ENCODE measurements around the gene POLR2F.
"Not testable (repeated sequence)": the region's sequence is repeated elsewhere in the genome, so short reads cannot be mapped to it uniquely, and the experiment has no call there.

The POLR2F gene

DNA sequence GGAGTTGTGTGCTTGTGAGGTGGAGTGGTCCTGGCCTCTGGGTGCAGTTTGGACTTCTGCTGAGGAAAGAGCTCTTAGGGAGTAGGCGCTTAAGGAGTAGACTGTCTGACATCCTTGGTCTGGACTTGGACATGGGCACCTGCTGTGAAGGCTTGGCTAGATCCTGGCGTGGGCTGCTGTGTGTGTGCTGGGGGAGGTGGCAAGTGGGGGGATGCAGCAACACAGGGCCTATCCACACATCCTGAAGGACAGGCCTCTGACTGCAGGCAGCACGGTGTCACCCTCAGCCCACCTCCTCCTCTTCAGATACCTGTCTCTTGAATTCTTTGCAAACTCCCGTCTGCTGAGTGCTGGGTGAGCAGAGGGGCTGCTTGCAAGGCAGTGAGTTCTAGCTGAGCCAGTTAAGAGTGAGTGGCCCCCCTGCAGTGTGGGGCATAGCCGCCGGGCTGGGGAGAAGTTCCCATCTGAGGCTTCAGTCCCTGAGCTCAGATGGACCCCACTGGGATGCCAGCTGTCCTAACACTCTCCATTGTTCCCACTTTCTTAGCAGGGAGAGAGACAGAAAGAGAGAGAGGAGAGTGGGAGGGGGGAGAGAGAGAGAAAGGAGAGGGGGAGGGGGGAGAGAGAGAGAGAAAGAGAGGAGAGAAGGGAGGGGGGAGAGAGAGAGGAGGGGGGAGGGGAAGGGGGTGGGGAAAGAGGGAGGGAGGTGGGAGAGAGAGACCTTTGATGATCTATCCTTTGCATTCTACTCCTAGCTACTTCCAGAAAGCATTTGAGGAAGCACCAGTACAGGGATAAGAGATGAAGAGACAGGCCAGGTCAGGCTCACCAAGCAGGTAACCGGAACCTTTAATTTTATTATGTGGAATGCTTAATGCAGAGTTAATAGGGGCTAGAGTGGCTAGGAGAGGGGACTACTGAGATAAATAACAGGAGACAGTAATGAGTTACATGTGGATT is 18.3 kb downstream of the POLR2F start:
- 90% methylated on average over 5 of the region's 7 CpGs for WGBS (ENCODE audit: insufficient coverage)
- POLR2A ChIA-PET, result no interaction called here
- CTCF ChIA-PET, result interaction anchor here (0.7 to 1.4 kb wide), 6 partner anchors 13 to 153 kb away, joined by 3 read pairs; no protein-coding TSS in a partner anchor
- H3K4me3 ChIP-seq (ENCODE audit: control insufficient read depth in 1 of 7, extremely low read depth in 1 of 7, insufficient read depth in 4 of 7, low read depth in 2 of 7, low read length in 6 of 7), result no peak overlapping the region
- no peaks in the 10 kb centered on the region for H3K27me3 ChIP-seq (replicated peaks in 2 of 5; ENCODE audit: control insufficient read depth in 4 of 5, insufficient read depth in 5 of 5, low read length in 4 of 5)
- H3K27ac ChIP-seq (ENCODE audit: insufficient read depth in 1 of 2, low read depth in 1 of 2, low read length in 2 of 2, poor library complexity in 1 of 2, severe bottlenecking in 2 of 2), result no peak overlapping the region
- peaks cover 10 to 47% (median 31%) of the 10 kb centered on the region in 4 experiments for H3K36me3 ChIP-seq (ENCODE audit: control insufficient read depth in 4 of 4, insufficient read depth in 4 of 4, low read length in 3 of 4)
- no peaks in the 10 kb centered on the region for H3K4me1 ChIP-seq (ENCODE audit: control extremely low read depth in 1 of 4, control insufficient read depth in 4 of 4, insufficient read depth in 4 of 4, low read length in 3 of 4)
- no peak for DNase-seq
- no peaks in the 10 kb centered on the region for H3K9me3 ChIP-seq (ENCODE audit: control extremely low read depth in 1 of 5, control insufficient read depth in 4 of 5, insufficient read depth in 2 of 5, low read depth in 1 of 5, low read length in 4 of 5)

- WGBS (ENCODE audit: insufficient coverage), result 100% methylated on average over 2 of the region's 3 CpGs
- H3K27ac ChIP-seq (ENCODE audit: insufficient read depth in 1 of 2, low read depth in 1 of 2, low read length in 2 of 2, poor library complexity in 1 of 2, severe bottlenecking in 2 of 2), result no peak overlapping the region
- ChIA-PET CTCF (interaction anchor here (0.9 kb wide), 2 partner anchors 14 to 154 kb away, joined by 3 read pairs; no protein-coding TSS in a partner anchor), POLR2A (no interaction called here)
- no peaks in the 10 kb centered on the region for H3K9me3 ChIP-seq (ENCODE audit: control extremely low read depth in 1 of 5, control insufficient read depth in 4 of 5, insufficient read depth in 2 of 5, low read depth in 1 of 5, low read length in 4 of 5)
- no peak overlapping the region for H3K4me3 ChIP-seq (ENCODE audit: control insufficient read depth in 1 of 7, extremely low read depth in 1 of 7, insufficient read depth in 4 of 7, low read depth in 2 of 7, low read length in 6 of 7)
- peaks cover 3 to 39% (median 23%) of the 10 kb centered on the region in 4 experiments for H3K36me3 ChIP-seq (ENCODE audit: control insufficient read depth in 4 of 4, insufficient read depth in 4 of 4, low read length in 3 of 4)
- no peaks in the 10 kb centered on the region for H3K4me1 ChIP-seq (ENCODE audit: control extremely low read depth in 1 of 4, control insufficient read depth in 4 of 4, insufficient read depth in 4 of 4, low read length in 3 of 4)
- no peak for DNase-seq
- H3K27me3 ChIP-seq (replicated peaks in 2 of 5; ENCODE audit: control insufficient read depth in 4 of 5, insufficient read depth in 5 of 5, low read length in 4 of 5), result no peaks in the 10 kb centered on the region
Observed at GRCh38 chr22:37972527-37972926, 19.0 kb downstream of the POLR2F start.

- CTCF ChIA-PET, result no interaction called here
- 98% methylated on average over 26 of the region's 33 CpGs for WGBS (ENCODE audit: insufficient coverage)
- H3K27ac ChIP-seq (ENCODE audit: insufficient read depth in 1 of 2, low read depth in 1 of 2, low read length in 2 of 2, poor library complexity in 1 of 2, severe bottlenecking in 2 of 2), result no peak overlapping the region
- H3K9me3 ChIP-seq (ENCODE audit: control extremely low read depth in 1 of 5, control insufficient read depth in 4 of 5, insufficient read depth in 2 of 5, low read depth in 1 of 5, low read length in 4 of 5), result no peaks in the 10 kb centered on the region
- peaks cover 3 to 30% (median 16%) of the 10 kb centered on the region in 4 experiments for H3K36me3 ChIP-seq (ENCODE audit: control insufficient read depth in 4 of 4, insufficient read depth in 4 of 4, low read length in 3 of 4)
- no peak for DNase-seq
- no peaks in the 10 kb centered on the region for H3K27me3 ChIP-seq (replicated peaks in 2 of 5; ENCODE audit: control insufficient read depth in 4 of 5, insufficient read depth in 5 of 5, low read length in 4 of 5)
- POLR2A ChIA-PET, result no interaction called here
- no peaks in the 10 kb centered on the region for H3K4me1 ChIP-seq (ENCODE audit: control extremely low read depth in 1 of 4, control insufficient read depth in 4 of 4, insufficient read depth in 4 of 4, low read length in 3 of 4)
- no peak overlapping the region for H3K4me3 ChIP-seq (ENCODE audit: control insufficient read depth in 1 of 7, extremely low read depth in 1 of 7, insufficient read depth in 4 of 7, low read depth in 2 of 7, low read length in 6 of 7)
Observed at GRCh38 chr22:37973271-37974170, 20.0 kb downstream of the POLR2F start.

GRCh38 chr22:37975153-37975552 is 21.7 kb downstream of the POLR2F start:
- 95% methylated on average over 2 of the region's 2 CpGs for WGBS (ENCODE audit: insufficient coverage)
- H3K36me3 ChIP-seq (ENCODE audit: control insufficient read depth in 4 of 4, insufficient read depth in 4 of 4, low read length in 3 of 4), result peaks cover 0 to 18% (median 13%) of the 10 kb centered on the region in 4 experiments
- H3K4me1 ChIP-seq (ENCODE audit: control extremely low read depth in 1 of 4, control insufficient read depth in 4 of 4, insufficient read depth in 4 of 4, low read length in 3 of 4), result no peaks in the 10 kb centered on the region
- no peak overlapping the region for H3K4me3 ChIP-seq (ENCODE audit: control insufficient read depth in 1 of 7, extremely low read depth in 1 of 7, insufficient read depth in 4 of 7, low read depth in 2 of 7, low read length in 6 of 7)
- no peaks in the 10 kb centered on the region for H3K9me3 ChIP-seq (ENCODE audit: control extremely low read depth in 1 of 5, control insufficient read depth in 4 of 5, insufficient read depth in 2 of 5, low read depth in 1 of 5, low read length in 4 of 5)
- H3K27me3 ChIP-seq (replicated peaks in 2 of 5; ENCODE audit: control insufficient read depth in 4 of 5, insufficient read depth in 5 of 5, low read length in 4 of 5), result no peaks in the 10 kb centered on the region
- no peak for DNase-seq
- CTCF ChIA-PET, result interaction anchor here (2.9 kb wide), 1 partner anchor 10 kb away, joined by 14 read pairs; no protein-coding TSS in a partner anchor
- POLR2A ChIA-PET, result no interaction called here
- H3K27ac ChIP-seq (ENCODE audit: insufficient read depth in 1 of 2, low read depth in 1 of 2, low read length in 2 of 2, poor library complexity in 1 of 2, severe bottlenecking in 2 of 2), result no peak overlapping the region

GRCh38 chr22:37976022-37976421 is 22.5 kb downstream of the POLR2F start:
- H3K27me3 ChIP-seq (replicated peaks in 2 of 5; ENCODE audit: control insufficient read depth in 4 of 5, insufficient read depth in 5 of 5, low read length in 4 of 5); POLR2A ChIA-PET; DNase-seq; H3K27ac ChIP-seq (ENCODE audit: insufficient read depth in 1 of 2, low read depth in 1 of 2, low read length in 2 of 2, poor library complexity in 1 of 2, severe bottlenecking in 2 of 2); H3K4me3 ChIP-seq (ENCODE audit: control insufficient read depth in 1 of 7, extremely low read depth in 1 of 7, insufficient read depth in 4 of 7, low read depth in 2 of 7, low read length in 6 of 7); H3K9me3 ChIP-seq (ENCODE audit: control extremely low read depth in 1 of 5, control insufficient read depth in 4 of 5, insufficient read depth in 2 of 5, low read depth in 1 of 5, low read length in 4 of 5); H3K4me1 ChIP-seq (ENCODE audit: control extremely low read depth in 1 of 4, control insufficient read depth in 4 of 4, insufficient read depth in 4 of 4, low read length in 3 of 4): not testable (repeated sequence)
- H3K36me3 ChIP-seq (ENCODE audit: control insufficient read depth in 4 of 4, insufficient read depth in 4 of 4, low read length in 3 of 4), result peaks cover 0 to 18% (median 12%) of the 10 kb centered on the region in 4 experiments
- CTCF ChIA-PET, result interaction anchor here (0.8 to 2.9 kb wide), 2 partner anchors 11 to 13 kb away, joined by 3 to 14 read pairs; no protein-coding TSS in a partner anchor
- WGBS (ENCODE audit: insufficient coverage), result 97% methylated on average over 8 of the region's 8 CpGs

DNA sequence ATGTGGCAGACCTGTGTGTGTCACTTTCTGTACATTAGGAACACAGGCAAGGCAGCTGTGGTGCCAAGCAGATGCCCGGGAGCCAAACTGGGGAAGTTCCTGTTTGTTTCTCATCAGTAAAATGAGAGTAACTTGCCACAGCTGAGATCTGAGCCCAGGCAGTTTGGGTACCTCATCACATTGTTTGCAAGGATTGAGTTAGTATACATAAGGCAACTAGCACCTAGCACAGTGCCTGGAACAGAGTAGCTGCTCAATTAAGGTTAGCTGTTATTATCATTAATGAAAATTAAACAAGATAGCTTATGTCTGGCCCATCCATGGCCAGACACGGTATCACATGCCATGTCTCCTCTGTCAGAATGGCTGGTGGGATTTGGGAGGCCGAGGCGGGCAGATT is 23.0 kb downstream of the POLR2F start:
- H3K4me3 ChIP-seq (ENCODE audit: control insufficient read depth in 1 of 7, extremely low read depth in 1 of 7, insufficient read depth in 4 of 7, low read depth in 2 of 7, low read length in 6 of 7), result no peak overlapping the region
- no peaks in the 10 kb centered on the region for H3K27me3 ChIP-seq (replicated peaks in 2 of 5; ENCODE audit: control insufficient read depth in 4 of 5, insufficient read depth in 5 of 5, low read length in 4 of 5)
- H3K9me3 ChIP-seq (ENCODE audit: control extremely low read depth in 1 of 5, control insufficient read depth in 4 of 5, insufficient read depth in 2 of 5, low read depth in 1 of 5, low read length in 4 of 5), result no peaks in the 10 kb centered on the region
- H3K4me1 ChIP-seq (ENCODE audit: control extremely low read depth in 1 of 4, control insufficient read depth in 4 of 4, insufficient read depth in 4 of 4, low read length in 3 of 4), result no peaks in the 10 kb centered on the region
- POLR2A ChIA-PET, result no interaction called here
- DNase-seq, result no peak
- H3K36me3 ChIP-seq (ENCODE audit: control insufficient read depth in 4 of 4, insufficient read depth in 4 of 4, low read length in 3 of 4), result peaks cover 0 to 15% (median 11%) of the 10 kb centered on the region in 4 experiments
- 98% methylated on average over 4 of the region's 4 CpGs for WGBS (ENCODE audit: insufficient coverage)
- CTCF ChIA-PET, result interaction anchor here (0.8 to 2.9 kb wide), 3 partner anchors 9 to 13 kb away, joined by 3 to 14 read pairs (median 7); no protein-coding TSS in a partner anchor
- H3K27ac ChIP-seq (ENCODE audit: insufficient read depth in 1 of 2, low read depth in 1 of 2, low read length in 2 of 2, poor library complexity in 1 of 2, severe bottlenecking in 2 of 2), result no peak overlapping the region
